ENCODE data around the gene USP20.

DNA sequence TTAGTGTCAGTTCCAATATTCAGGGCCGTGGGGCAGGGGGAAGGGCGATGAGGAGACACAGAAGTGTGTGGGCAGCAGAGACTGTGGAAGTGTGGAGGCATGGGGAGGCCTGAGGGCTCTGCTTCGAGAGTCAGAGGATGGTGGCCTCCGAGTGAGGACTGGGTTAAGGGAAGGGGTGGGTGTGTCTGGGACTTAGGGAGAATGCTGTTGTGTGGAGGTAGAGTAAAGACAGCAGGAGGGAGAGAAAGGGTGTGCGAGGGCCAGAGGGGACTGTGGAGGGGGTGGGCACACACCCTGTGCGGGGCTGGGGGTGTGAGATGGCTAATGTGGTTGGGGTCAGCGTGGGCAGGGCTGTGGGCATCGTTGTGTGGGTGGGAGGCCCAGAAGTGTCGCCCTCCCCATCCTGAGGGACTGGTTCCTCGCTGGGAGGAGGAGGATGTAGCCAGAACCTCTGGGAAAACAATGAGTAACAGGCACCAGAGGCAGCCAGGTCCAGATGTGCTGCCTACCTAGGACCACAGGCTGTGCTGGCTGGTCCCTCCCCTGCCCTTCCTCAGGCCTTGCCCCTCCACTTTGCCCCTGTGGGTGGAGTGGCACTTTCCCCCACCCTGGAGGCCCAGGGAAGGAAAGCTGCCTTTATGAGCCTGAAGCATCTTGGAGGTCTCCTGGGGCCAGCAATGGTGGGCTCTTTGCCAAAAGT is 4.2 kb downstream of the USP20 start:
- TF ChIP-seq CTCF (IDR thresholded peaks at IDR 0.05 in 2 of 3, conservative IDR thresholded peaks at IDR 0.05 in 1 of 3; ENCODE audit: borderline replicate concordance in 1 of 3, insufficient read depth in 1 of 3, low read depth in 2 of 3, low read length in 2 of 3) (no peak), ZNF274 (IDR thresholded peaks at IDR 0.05; ENCODE audit: low read depth, low read length) (no peak), POLR2A (IDR thresholded peaks at IDR 0.05; ENCODE audit: borderline replicate concordance, extremely low read depth, insufficient read depth, insufficient read length) (no peak)
- TF ChIP-seq, protein P1, sequence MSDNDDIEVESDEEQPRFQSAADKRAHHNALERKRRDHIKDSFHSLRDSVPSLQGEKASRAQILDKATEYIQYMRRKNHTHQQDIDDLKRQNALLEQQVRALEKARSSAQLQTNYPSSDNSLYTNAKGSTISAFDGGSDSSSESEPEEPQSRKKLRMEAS (IDR thresholded peaks at IDR 0.05): no peak

Data from HCT116 (cell line).